AG09309 (cell line): Measurements from ENCODE around the gene MAP3K12.

ENCODE experiments used
- DNase-seq: peaks from one replicate; pipeline ENCODE4 v3.0.0-alpha.2; 2010; ENCODE audit warnings: low read depth
- H3K4me3 ChIP-seq: 2 replicates; pipeline ENCODE4 v1.5.1; 2011; ENCODE audit warnings: mild to moderate bottlenecking, low read depth, low read length, moderate library complexity; ENCODE audit not compliant: control insufficient read depth
- TF ChIP-seq, protein P1 (sequence below): IDR thresholded peaks from 2 replicates; pipeline ENCODE4 v1.5.1; 2011; ENCODE audit warnings: mild to moderate bottlenecking, low read depth, low read length, inconsistent platforms; ENCODE audit not compliant: insufficient read depth, control insufficient read depth; ENCODE audit errors: missing control alignments

Gene MAP3K12

DNA sequence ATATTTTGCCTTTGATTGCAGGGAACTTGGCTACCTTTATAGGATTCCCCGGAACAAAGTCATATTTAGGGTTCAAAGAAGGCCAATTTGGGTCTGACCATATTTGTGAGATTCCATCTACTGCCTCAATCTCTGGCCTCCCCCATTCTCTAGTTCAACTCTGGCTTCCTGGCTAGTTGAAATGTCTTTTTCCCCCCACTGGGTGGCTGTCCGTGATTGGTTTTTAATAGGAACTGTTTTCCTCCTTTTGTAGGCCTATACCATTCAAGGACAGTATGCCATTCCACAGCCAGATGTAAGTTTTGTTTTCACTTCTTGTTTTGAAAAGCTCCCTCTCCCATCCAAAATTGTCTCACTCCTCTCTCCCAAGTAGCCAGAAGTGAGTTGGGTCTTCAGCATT is 33.6 kb downstream of the MAP3K12 start:
- DNase-seq = no peak
- TF ChIP-seq, protein P1, sequence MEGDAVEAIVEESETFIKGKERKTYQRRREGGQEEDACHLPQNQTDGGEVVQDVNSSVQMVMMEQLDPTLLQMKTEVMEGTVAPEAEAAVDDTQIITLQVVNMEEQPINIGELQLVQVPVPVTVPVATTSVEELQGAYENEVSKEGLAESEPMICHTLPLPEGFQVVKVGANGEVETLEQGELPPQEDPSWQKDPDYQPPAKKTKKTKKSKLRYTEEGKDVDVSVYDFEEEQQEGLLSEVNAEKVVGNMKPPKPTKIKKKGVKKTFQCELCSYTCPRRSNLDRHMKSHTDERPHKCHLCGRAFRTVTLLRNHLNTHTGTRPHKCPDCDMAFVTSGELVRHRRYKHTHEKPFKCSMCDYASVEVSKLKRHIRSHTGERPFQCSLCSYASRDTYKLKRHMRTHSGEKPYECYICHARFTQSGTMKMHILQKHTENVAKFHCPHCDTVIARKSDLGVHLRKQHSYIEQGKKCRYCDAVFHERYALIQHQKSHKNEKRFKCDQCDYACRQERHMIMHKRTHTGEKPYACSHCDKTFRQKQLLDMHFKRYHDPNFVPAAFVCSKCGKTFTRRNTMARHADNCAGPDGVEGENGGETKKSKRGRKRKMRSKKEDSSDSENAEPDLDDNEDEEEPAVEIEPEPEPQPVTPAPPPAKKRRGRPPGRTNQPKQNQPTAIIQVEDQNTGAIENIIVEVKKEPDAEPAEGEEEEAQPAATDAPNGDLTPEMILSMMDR = peak; percentile 10
- no peak overlapping the region for H3K4me3 ChIP-seq

DNA sequence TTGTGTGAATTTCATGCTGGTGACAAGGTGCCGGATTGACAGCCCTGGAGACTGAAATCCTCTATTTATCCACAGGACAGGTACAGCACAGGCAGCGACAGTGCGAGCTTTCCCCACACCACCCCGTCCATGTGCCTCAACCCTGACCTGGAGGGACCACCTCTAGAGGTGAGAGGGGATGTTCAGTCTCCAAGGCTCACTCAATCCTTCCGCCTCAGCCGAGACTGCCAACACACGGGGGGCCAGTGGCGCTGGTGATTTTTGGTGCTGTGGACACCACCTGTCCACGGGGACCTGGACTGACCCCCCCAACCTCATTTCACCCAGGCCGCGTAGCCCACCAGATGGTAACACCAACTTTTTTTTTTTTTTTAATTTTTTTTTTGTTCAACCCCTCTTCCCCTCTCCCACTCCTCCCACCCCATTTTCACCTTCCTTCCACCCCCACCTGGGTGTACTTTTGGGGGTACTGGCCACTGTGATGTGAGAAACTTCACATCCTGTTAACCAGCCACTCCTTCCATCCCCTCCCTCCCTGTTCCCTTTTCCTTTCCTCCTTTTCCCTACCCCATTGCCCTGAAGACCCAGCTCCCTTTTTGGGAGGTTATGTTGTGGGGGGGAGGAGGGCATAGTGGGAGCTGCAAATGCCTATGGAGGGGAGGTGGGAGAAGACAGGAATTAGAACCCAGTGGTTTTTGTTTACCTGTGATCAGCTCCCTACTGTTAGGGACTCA is 34.4 kb downstream of the MAP3K12 start:
- no peak for DNase-seq
- H3K4me3 ChIP-seq = no peak overlapping the region
- TF ChIP-seq, protein P1 = no peak

DNA sequence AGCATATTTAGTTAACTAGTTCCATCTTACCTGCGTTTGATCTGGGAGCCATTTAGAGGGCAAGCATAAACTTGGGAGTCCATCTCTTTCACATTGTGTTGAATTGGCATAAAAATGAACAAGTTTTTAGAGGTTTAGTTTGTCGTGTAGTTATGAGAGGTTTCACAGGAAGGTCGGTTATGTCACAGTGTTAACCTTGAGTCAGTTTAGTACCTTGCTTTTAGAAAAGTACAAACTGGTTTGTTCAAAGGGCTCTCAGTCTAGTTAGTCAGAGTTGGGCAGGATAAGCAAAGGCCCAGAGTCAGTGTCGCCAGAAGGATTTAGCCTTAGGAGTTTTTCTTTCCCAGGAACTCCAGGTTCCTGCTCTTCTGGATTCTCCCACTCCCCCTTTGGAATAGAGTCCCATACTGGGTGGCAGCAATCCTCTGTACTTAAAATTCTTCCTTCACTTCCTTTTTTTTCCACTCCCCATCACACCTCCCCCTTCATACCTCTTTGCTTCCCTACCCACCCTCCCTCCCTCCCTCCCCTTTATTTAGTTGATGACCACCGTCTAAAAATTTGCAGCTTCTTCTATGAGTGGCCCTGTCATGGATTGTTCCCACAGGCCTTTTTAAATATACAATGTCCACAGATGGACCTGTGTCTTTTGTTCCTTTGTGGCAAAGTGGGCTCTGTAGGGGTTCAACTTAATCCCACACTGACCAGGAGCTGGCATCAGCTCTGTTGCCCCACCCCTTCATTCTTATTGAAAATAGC is 35.3 kb downstream of the MAP3K12 start:
- TF ChIP-seq, protein P1 = no peak
- H3K4me3 ChIP-seq = no peak overlapping the region
- DNase-seq = no peak

DNA sequence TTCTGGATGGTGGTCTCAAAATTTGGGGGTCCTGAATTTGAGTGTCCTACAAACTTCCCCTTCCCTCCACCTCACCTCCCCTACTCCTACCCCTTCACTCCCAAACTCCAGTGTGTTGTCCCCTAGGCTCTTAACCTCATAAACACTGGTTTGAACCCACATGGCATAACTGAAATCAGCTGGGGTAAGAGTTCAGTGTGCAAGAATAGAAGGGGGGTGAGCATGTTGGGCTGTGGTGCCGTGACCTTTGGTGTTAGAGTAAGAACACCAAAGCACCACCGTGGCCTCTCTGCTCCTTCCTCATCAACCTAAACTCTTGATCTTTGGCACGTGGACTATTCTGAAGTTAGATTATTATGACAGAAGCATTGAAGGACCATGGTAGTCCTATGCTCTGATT is 36.3 kb downstream of the MAP3K12 start:
- no peak for DNase-seq
- TF ChIP-seq, protein P1 = no peak

DNA sequence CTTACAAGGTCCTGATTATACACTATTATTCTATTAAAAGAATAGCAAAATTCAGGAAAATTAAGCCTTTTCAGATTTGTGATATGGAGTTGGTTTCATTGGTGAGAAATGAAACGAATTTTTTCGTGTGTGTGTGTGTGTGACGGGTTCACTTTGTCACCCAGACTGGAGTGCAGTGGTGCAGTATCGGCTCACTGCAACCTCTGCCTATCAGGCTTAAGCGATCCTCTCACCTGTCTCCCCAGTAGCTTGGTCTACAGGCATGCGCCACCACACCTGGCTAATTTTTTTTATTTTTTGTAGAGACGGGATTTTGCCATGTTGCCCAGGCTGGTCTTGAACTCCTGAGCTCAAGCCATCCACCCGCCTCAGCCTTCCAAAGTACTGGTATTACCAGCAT is 37.7 kb downstream of the MAP3K12 start:
- TF ChIP-seq, protein P1 = no peak
- no peak for DNase-seq
- H3K4me3 ChIP-seq = no peak overlapping the region

More for the DNA sequence above, 36.3 kb downstream of the MAP3K12 start:
- H3K4me3 ChIP-seq = no peak overlapping the region

DNA sequence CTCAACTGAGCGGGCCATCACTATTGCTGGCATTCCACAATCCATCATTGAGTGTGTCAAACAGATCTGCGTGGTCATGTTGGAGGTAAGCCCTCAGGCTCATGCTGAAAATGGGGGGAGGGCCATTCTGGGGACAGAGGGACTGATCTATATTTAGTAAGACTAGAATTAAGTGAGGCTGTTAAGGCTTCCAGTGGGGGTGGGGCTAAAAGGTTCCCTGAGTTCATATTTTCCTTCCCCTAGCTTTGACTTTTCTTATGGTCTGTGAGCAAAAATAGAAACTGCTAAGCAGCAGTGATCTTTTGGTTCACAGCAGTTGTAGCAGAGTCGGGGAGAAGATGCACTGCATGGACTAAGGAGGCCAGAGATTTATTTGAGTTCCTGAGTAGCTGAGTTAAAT is 38.2 kb downstream of the MAP3K12 start:
- TF ChIP-seq, protein P1 = no peak
- DNase-seq = no peak
- H3K4me3 ChIP-seq = no peak overlapping the region
